GM12878 (cell line): ENCODE results near the gene SDK2. TPM values are rescaled to one million over a fixed set of nuclear protein-coding genes. Genes with fewer than 3 reads are reported as not detected.

Experiments
- ATAC-seq: fragments of 200-7000 bp; cut with Tn5 transposase; 3 replicates; pipeline ENCODE4 v1.9.1; 2020; ENCODE audit warnings: mild to moderate bottlenecking, moderate library complexity
- BruUV-seq: library from RNA; stranded (reverse); fragments of 400-500 nt; replicated peaks from 2 replicates; lab custom pipeline; 2021; lab: Mats Ljungman, UMichigan
- CTCF ChIA-PET: fragments of 300-600 bp; sonication (Branson Sonifier 250); formaldehyde crosslinking; extraction: SDS; loops from one replicate; lab custom pipeline; 2021; ENCODE audit warnings: inconsistent platforms; lab: Yijun Ruan, JAX
- POLR2A ChIA-PET: fragments of 350-600 bp; formaldehyde crosslinking; extraction: SDS; loops from one replicate; lab custom pipeline; 2021; ENCODE audit warnings: inconsistent platforms; lab: Charles Lee
- RAD21 ChIA-PET: fragments of 300-600 bp; sonication (Branson Sonifier 250); formaldehyde crosslinking; loops from one replicate; lab custom pipeline; 2023; ENCODE audit warnings: antibody characterized with exemption; ENCODE audit not compliant: unreplicated experiment; lab: Charles Lee
- SMC1A ChIA-PET: fragments of 300-600 bp; sonication (Branson Sonifier 250); formaldehyde crosslinking; loops from one replicate; lab custom pipeline; 2023; ENCODE audit not compliant: unreplicated experiment, uncharacterized antibody; lab: Charles Lee
- DNase-seq: peaks from one replicate; pipeline ENCODE4 v3.0.0-alpha.2; 2011; ENCODE audit warnings: low read depth, low spot score
- FAIRE-seq: peaks from 3 replicates; lab custom pipeline; 2011; peaks lifted over from hg19 to GRCh38; lab: Jason Lieb, UNC
- H2AFZ ChIP-seq: 2 replicates; pipeline ENCODE4 v1.6.0; 2011; ENCODE audit warnings: low read depth, low read length, control low read depth; ENCODE audit not compliant: control insufficient read depth
- H3K27ac ChIP-seq: 2 replicates; pipeline ENCODE4 v1.5.1; 2011; ENCODE audit warnings: control low read depth; ENCODE audit not compliant: control insufficient read depth, insufficient read depth
- H3K27me3 ChIP-seq, 2 experiments: replicated peaks in 1 of 2; 2 replicates each; pipeline versions ENCODE4 v1.6.0 to v1.6.1; 2011; ENCODE audit warnings: low read length in 1 of 2; ENCODE audit not compliant: control insufficient read depth in 2 of 2, insufficient read depth in 2 of 2
- H3K36me3 ChIP-seq, 2 experiments: 2 replicates each; pipeline ENCODE4 v1.5.1; 2011; ENCODE audit warnings: low read length in 1 of 2; ENCODE audit not compliant: control insufficient read depth in 2 of 2, insufficient read depth in 2 of 2
- H3K4me1 ChIP-seq: 2 replicates; pipeline ENCODE4 v1.6.1; 2011; ENCODE audit warnings: mild to moderate bottlenecking, low read length, moderate library complexity, mixed read lengths; ENCODE audit not compliant: control insufficient read depth, insufficient read depth
- H3K4me2 ChIP-seq: 2 replicates; pipeline ENCODE4 v1.6.0; 2011; ENCODE audit warnings: control low read depth; ENCODE audit not compliant: control insufficient read depth, insufficient read depth
- H3K4me3 ChIP-seq: fragments of 200-600 bp; sonication (generic); 2 replicates; pipeline ENCODE4 v1.5.1; 2016
- H3K79me2 ChIP-seq: 2 replicates; pipeline ENCODE4 v1.6.0; 2011; ENCODE audit warnings: low read length; ENCODE audit not compliant: control insufficient read depth, insufficient read depth
- H3K9ac ChIP-seq: 2 replicates; pipeline ENCODE4 v1.8.0; 2011; ENCODE audit warnings: low read length, control low read depth, mixed read lengths; ENCODE audit not compliant: control insufficient read depth, insufficient read depth
- H3K9me3 ChIP-seq: replicated peaks from 3 replicates; pipeline ENCODE4 v1.5.1; 2011; ENCODE audit warnings: mild to moderate bottlenecking, low read length; ENCODE audit not compliant: control insufficient read depth, insufficient read depth
- H4K20me1 ChIP-seq: 2 replicates; pipeline ENCODE4 v1.6.0; 2011; ENCODE audit not compliant: control insufficient read depth, insufficient read depth
- BMI1 ChIP-seq: fragments of 450-650 bp; IDR thresholded peaks from 2 replicates; pipeline ENCODE4 v1.6.1; 2016; ENCODE audit warnings: mild to moderate bottlenecking, moderate library complexity, borderline replicate concordance
- EP300 ChIP-seq, 2 experiments: fragments of 150-350 bp in 1 of 2; IDR thresholded peaks; 2 replicates each; pipeline ENCODE4 v1.6.1; 2011 to 2012; ENCODE audit warnings: low read depth in 2 of 2, low read length in 2 of 2, borderline replicate concordance in 1 of 2, improper control_type of control experiment in 1 of 2, inconsistent platforms in 1 of 2; ENCODE audit not compliant: control insufficient read depth in 1 of 2
- HCFC1 ChIP-seq: fragments of 150-350 bp; IDR thresholded peaks from 2 replicates; pipeline ENCODE4 v1.6.1; 2014; ENCODE audit warnings: low read length
- MXI1 ChIP-seq: fragments of 150-350 bp; IDR thresholded peaks from 2 replicates; pipeline ENCODE4 v1.6.1; 2011; ENCODE audit warnings: low read depth, mild to moderate bottlenecking, inconsistent platforms, low read length, improper control_type of control experiment
- NFXL1 ChIP-seq: fragments of 450-650 bp; IDR thresholded peaks from 2 replicates; pipeline ENCODE4 v1.6.1; 2017; ENCODE audit warnings: antibody characterized with exemption, mild to moderate bottlenecking, borderline replicate concordance
- NRF1 ChIP-seq: conservative IDR thresholded peaks from 2 replicates; pipeline ENCODE4 v1.6.1; 2011; ENCODE audit warnings: mild to moderate bottlenecking, low read depth, low read length, improper control_type of control experiment
- SMAD5 ChIP-seq: IDR thresholded peaks from 2 replicates; pipeline ENCODE4 v1.6.1; 2016; ENCODE audit warnings: antibody characterized with exemption, low read depth
- SP1 ChIP-seq: IDR thresholded peaks from one replicate; pipeline ENCODE4 v1.6.1; 2011; ENCODE audit warnings: low read depth, low read length
- STAT1 ChIP-seq: fragments of 450-650 bp; conservative IDR thresholded peaks from 2 replicates; pipeline ENCODE4 v1.6.1; 2014; ENCODE audit warnings: antibody characterized with exemption, mild to moderate bottlenecking
- ZNF217 ChIP-seq: fragments of 450-650 bp; IDR thresholded peaks from 2 replicates; pipeline ENCODE4 v1.6.1; 2017; ENCODE audit warnings: antibody characterized with exemption, mild to moderate bottlenecking
- WGBS: methylation state at CpG from one replicate; pipeline ENCODE4 v1.1.6; 2016; ENCODE audit warnings: low lambda C conversion rate; ENCODE audit not compliant: insufficient replicate concordance, insufficient coverage; ENCODE audit errors: missing lambda C conversion rate; 5-methylcytosine and 5-hydroxymethylcytosine counted together
- in situ Hi-C: fragments of 300-500 bp; cut with MboI; formaldehyde crosslinking; loops from 9 replicates; pipeline ENCODE4 v1.14.3; 2018; ENCODE audit warnings: mixed read lengths
- intact Hi-C: fragments of 100-400 bp; cut with micrococcal nuclease; formaldehyde crosslinking; loops from one replicate; pipeline ENCODE4 v1.14.2; 2022; ENCODE audit not compliant: unreplicated experiment
- polyA plus RNA-seq, 11 experiments: library from polyadenylated mRNA; depleted of rRNA in 4 of 11; unstranded in 6 of 11; stranded (reverse) in 5 of 11; fragments of >200 nt; fragmentation: Nextera tagmentation in 4 of 11; fragmentation: Illumina TruSeq in 1 of 11; extraction: Ambion mirVana in 4 of 11; extraction: Trizol in 1 of 11; gene quantifications; 1 replicate in 1 of 11; 2 replicates in 10 of 11; pipeline versions ENCODE4 v1.2.1 to v1.2.3, GENCODE V29; 2011 to 2016; ENCODE audit warnings: inconsistent platforms in 2 of 11, missing spikeins in 2 of 11, low read depth in 1 of 11
- total RNA-seq, 4 experiments: library from RNA; depleted of rRNA in 3 of 4; stranded (reverse); fragments of >200 nt in 3 of 4; fragmentation: Illumina TruSeq in 1 of 4; extraction: Trizol in 1 of 4; gene quantifications; 2 replicates each; pipeline versions ENCODE4 v1.2.1 to v1.2.3, GENCODE V29; 2013 to 2021
- TF ChIP-seq, protein P1 (sequence below): fragments of 450-650 bp; IDR thresholded peaks from 2 replicates; pipeline ENCODE4 v1.6.1; 2017; ENCODE audit warnings: mild to moderate bottlenecking, moderate library complexity
- TF ChIP-seq, protein P2 (sequence below): IDR thresholded peaks from 2 replicates; pipeline ENCODE4 v1.6.1; 2012; ENCODE audit warnings: low read depth, low read length, improper control_type of control experiment

The SDK2 gene
- total and polyA plus RNA-seq, 10 of the 15 experiments (the other 5 are each of a cell fraction or from before 2014, with no cell fraction given): 0.03 to 0.08 (median 0.03) TPM; not detected in 7

DNA sequence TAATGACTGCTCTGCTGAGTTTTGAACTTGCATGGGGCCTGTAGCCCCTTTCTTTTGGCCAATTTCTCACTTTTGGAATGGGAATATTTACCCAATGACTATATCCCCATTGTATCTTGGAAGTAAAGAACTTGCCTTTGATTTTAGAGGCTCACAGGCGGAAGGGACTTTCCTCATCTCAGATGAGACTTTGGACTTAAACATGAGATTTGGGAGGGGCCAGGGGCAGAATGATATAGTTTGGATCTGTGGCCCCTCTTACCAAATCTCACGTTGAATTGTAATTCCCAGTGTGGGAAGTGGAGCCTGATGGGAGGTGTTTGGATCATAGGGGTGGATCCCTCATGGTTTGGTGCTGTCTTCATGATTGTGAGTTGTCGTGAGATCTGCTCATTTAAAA lies 42.7 kb upstream of the SDK2 start:
- FAIRE-seq (no peak), DNase-seq (no peak), ATAC-seq (no peak)
- no peaks in the 10 kb centered on the region for H4K20me1 ChIP-seq
- POLR2A ChIA-PET: no interaction called here
- no peak overlapping the region for H3K9ac ChIP-seq
- SMC1A ChIA-PET: no interaction called here
- peaks cover 0 to 1% of the 10 kb centered on the region in 2 experiments; a peak in 1 of 4 replicates for H3K27me3 ChIP-seq
- no peak overlapping the region for H3K4me3 ChIP-seq
- H2AFZ ChIP-seq: no peak overlapping the region
- BruUV-seq: no TSS peak
- in situ Hi-C loops (no loop called here), intact Hi-C loops (no loop called here)
- no peak overlapping the region for H3K27ac ChIP-seq
- no peaks in the 10 kb centered on the region for H3K36me3 ChIP-seq
- H3K9me3 ChIP-seq: no peaks in the 10 kb centered on the region
- no peaks in the 10 kb centered on the region for H3K4me1 ChIP-seq
- H3K4me2 ChIP-seq: no peak overlapping the region
- RAD21 ChIA-PET: no interaction called here
- no peaks in the 10 kb centered on the region for H3K79me2 ChIP-seq
- WGBS: 0% methylated on average over 3 of the region's 3 CpGs
- no peak for TF ChIP-seq HCFC1
- TF ChIP-seq MXI1: no peak
- TF ChIP-seq NFXL1: no peak
- TF ChIP-seq NRF1: no peak
- no peak for TF ChIP-seq BMI1
- TF ChIP-seq SP1: no peak
- TF ChIP-seq STAT1: no peak
- TF ChIP-seq ZNF217: no peak
- no peak for TF ChIP-seq SMAD5
- TF ChIP-seq, protein P1, sequence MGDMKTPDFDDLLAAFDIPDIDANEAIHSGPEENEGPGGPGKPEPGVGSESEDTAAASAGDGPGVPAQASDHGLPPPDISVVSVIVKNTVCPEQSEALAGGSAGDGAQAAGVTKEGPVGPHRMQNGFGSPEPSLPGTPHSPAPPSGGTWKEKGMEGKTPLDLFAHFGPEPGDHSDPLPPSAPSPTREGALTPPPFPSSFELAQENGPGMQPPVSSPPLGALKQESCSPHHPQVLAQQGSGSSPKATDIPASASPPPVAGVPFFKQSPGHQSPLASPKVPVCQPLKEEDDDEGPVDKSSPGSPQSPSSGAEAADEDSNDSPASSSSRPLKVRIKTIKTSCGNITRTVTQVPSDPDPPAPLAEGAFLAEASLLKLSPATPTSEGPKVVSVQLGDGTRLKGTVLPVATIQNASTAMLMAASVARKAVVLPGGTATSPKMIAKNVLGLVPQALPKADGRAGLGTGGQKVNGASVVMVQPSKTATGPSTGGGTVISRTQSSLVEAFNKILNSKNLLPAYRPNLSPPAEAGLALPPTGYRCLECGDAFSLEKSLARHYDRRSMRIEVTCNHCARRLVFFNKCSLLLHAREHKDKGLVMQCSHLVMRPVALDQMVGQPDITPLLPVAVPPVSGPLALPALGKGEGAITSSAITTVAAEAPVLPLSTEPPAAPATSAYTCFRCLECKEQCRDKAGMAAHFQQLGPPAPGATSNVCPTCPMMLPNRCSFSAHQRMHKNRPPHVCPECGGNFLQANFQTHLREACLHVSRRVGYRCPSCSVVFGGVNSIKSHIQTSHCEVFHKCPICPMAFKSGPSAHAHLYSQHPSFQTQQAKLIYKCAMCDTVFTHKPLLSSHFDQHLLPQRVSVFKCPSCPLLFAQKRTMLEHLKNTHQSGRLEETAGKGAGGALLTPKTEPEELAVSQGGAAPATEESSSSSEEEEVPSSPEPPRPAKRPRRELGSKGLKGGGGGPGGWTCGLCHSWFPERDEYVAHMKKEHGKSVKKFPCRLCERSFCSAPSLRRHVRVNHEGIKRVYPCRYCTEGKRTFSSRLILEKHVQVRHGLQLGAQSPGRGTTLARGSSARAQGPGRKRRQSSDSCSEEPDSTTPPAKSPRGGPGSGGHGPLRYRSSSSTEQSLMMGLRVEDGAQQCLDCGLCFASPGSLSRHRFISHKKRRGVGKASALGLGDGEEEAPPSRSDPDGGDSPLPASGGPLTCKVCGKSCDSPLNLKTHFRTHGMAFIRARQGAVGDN: no peak
- TF ChIP-seq, protein P2, sequence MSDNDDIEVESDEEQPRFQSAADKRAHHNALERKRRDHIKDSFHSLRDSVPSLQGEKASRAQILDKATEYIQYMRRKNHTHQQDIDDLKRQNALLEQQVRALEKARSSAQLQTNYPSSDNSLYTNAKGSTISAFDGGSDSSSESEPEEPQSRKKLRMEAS: no peak
- TF ChIP-seq EP300 (IDR thresholded peaks at IDR 0.05; ENCODE audit: borderline replicate concordance in 1 of 2, control insufficient read depth in 1 of 2, low read depth in 2 of 2, low read length in 2 of 2): no peak
- CTCF ChIA-PET: no interaction called here
